HG03135 (cell line): ENCODE measurements around the gene GPATCH8.
"Not testable (repeated sequence)": the region's sequence is repeated elsewhere in the genome, so short reads cannot be mapped to it uniquely, and the experiment has no call there.

ENCODE experiments used
- ATAC-seq: cut with Tn5 transposase; IDR thresholded peaks from one replicate; pipeline ENCODE4 v1.9.1; 2021; ENCODE audit warnings: mild to moderate bottlenecking, moderate library complexity; ENCODE audit not compliant: unreplicated experiment

The GPATCH8 gene

DNA sequence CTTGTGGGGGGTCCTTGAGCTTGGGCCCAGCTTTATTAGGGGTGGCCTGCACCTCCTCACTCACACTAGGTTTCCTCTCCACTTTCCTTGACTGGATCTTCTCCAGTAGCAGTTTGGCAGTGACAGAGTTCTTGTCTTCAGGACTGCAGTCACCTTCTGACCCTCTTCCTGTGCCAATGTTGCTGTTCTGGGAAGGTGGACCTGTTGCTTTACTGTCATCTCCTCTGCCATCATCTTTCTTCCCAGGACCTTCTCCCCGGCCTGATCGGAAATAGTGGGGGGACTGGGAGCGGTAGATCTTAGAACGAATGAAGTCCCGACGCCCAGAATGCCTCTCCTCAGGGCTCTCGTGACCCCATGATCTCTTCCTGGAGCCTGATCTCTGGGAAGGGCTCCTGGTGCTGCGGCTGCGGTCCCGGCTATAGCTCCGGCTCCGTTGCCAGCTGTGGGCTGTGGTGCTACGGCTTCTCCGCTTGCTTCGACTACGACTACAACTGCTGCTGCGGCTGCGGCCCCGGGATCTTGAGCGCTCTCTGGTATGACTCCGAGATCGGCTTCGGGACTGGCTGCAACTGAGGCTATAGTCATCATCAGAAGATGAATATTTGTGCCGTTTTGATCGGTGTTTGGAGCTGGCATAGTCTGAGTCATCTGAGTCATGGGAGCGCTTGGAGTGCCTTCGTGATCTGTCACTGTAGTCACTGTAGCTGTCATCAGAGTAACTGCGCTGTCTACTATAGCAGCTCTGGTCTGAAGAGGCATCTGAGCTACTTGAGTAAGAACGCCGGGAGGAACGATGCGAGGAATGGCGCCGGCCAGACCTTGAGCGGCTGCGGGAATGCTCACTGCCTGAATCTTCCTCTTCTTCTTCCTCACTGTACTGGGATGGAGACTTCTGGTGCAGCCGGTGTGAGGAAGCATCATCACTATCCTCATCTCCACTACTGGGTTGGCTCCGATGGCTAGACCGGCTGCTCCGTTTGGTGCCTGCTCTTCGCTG lies 104.2 kb downstream of the GPATCH8 start:
- ATAC-seq: no peak

DNA sequence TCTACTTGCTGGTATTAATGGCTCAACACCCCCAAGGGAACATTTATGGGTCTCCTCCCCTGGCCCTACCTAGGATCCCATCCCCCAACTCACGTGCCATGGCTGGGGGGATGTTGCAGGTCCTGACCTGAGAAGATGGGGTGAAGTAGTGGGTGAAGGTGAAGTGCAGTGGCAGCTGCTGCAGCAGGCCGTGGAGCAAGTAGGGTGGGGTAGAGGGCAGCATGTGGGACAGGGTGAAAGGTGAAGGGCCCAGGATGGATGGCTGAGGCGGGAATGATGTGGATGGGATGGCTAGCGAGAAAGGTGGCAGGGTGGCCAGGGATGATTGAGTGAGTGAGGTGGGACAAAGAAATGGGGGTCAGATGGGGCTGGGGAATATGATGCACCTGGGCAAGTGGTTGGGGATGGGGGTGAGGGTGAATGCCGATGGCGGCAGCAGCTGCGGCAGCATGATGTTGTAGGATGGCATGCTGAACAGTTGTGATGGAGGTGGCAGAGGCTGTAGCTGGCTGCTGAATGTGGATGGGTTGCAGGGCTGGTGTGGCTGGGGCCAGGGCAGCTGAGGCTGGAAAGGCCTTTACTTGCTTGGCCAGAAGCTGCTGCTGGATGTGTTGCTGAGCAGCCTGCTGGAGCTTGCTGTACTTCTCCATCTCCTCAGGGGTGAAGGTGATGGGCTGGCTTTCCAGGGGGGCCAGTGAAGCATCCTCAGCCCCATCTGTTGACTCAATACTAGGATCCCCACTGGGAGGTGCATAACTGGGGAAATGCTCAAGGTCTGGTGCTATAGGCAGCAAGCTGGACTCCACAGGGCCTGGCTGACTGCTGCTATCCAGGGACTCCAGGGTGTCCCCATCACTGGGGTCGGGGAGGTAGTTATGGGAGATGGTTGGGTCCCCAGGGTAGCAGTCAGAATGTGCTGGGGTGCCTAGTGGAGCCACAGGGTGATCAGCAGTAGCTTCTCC lies 105.4 kb downstream of the GPATCH8 start:
- ATAC-seq: no peak

DNA sequence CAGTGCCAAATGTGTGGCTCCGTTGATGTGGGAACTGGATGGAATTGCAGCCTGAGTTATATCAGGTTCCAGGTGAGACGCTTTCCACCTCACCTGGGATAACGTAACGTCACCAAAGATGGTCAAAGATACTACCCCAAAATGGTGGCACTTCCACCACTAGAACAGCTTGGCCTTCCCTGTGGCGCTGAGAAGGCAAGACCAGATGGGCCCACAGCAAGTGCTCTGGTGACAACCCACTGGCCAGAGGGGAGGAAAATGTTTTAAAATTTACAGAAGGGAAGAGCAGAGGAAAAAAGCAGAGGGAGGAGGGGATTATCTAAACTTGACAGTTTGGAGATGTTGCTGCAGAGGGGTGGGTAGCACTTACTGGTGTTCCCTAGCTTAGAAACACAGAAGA lies 106.3 kb downstream of the GPATCH8 start:
- no peak for ATAC-seq

DNA sequence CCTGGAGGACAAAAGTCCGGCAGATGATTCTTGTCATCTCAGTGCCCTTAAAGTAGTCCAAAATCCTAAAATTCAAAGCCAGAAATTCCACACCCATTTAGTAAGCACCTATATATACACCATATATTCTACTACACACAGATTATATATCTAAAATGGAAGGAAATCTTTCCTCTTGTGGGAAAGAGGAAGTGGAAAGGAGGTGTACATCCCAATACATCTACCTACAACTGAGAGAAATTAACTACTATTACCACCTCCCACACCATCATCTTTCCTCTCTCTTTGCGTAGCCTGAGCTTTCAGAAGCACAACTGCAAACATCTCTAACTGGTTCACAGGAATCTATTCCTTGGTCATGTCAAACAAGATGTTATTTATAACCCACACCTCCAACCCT lies 108.4 kb downstream of the GPATCH8 start:
- ATAC-seq: no peak

DNA sequence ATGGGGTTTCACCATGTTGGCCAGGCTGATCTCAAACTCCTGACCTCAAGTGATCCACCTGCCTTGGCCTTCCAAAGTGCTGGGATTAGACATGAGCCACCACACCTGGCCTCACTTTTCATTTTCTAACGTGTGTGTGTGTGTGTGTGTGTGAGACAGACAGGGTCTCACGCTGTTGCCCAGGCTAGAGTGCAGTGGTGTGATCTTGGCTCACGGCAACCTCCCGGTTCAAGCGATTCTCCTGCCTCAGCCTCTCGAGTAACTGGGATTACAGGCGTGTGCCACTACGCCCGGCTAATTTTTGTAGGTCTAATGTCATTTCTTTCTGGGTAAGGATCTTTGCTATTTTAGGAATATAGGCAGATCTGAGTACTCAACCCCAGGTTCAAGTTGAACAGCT lies 109.1 kb downstream of the GPATCH8 start:
- ATAC-seq: not testable (repeated sequence)

- no peak for ATAC-seq
These were observed 112.8 kb downstream of the GPATCH8 start for GRCh38 chr17:44390250-44390870.

- no peak for ATAC-seq
These were observed 113.4 kb downstream of the GPATCH8 start for GRCh38 chr17:44389723-44390202.

- ATAC-seq: no peak
These were observed 113.9 kb downstream of the GPATCH8 start, which contains the start of gene ITGA2B for GRCh38 chr17:44389281-44389680. Gene ITGA2B (minus strand): TSS chr17:44389649. CDS start chr17:44389473, 176 bp downstream.

GRCh38 chr17:44387804-44388203 lies 115.4 kb downstream of the GPATCH8 start:
- no peak for ATAC-seq

- no peak for ATAC-seq
These were observed 117.1 kb downstream of the GPATCH8 start for GRCh38 chr17:44386182-44386525.

DNA sequence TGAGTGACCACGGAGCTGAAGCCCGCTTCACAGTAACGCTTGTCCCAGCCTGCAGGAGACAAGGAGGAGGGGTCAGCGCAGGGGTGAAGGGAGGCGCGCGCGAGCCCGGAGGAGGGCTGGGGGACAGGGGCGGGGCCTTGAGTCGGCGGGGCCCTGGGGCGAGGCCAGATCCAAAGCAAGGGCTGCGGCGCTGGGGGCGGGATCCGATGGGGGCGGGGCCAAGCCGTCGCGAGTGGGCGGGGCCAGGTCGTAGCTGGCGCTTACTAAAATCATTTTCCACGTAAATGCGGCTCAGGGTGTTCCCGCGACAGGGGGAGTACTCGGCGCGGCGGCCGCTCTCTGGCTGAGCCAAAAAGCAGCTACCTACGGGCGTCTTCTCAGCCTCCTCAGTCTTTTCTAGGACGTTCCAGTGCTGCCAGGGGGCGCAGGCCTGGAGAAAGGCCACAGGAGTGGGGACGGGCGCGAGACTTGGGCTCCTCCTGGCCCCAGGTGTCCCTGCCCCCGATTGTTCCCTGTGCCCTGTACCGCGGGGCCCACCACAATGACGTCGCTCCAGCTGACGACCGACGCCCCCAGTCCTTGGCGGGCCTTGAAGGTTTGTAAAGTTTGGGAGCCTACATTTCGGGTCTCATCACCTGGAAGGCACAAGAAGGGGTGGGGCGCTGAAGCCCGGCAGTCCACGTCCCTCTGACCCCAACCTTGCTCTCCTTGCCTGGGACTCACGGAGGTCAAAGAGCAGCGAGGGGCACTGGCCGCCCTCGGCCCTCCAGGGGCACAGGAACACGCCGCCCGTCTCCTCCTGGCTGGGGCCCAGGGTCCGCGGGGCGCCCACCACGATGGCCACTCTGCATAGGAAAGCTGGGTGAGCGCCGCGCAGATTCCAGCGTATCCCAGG lies 117.7 kb downstream of the GPATCH8 start:
- ATAC-seq: no peak

GRCh38 chr17:44384823-44385286 lies 118.4 kb downstream of the GPATCH8 start:
- no peak for ATAC-seq

- no peak for ATAC-seq
These were observed 118.9 kb downstream of the GPATCH8 start for GRCh38 chr17:44384281-44384822.

GRCh38 chr17:44383861-44384260 lies 119.3 kb downstream of the GPATCH8 start:
- ATAC-seq: no peak

- ATAC-seq: no peak
These were observed 119.8 kb downstream of the GPATCH8 start for GRCh38 chr17:44383363-44383762.

- ATAC-seq: no peak
These were observed 120.3 kb downstream of the GPATCH8 start for GRCh38 chr17:44382917-44383316.

- ATAC-seq: no peak
These were observed 121.3 kb downstream of the GPATCH8 start for GRCh38 chr17:44381810-44382305.

DNA sequence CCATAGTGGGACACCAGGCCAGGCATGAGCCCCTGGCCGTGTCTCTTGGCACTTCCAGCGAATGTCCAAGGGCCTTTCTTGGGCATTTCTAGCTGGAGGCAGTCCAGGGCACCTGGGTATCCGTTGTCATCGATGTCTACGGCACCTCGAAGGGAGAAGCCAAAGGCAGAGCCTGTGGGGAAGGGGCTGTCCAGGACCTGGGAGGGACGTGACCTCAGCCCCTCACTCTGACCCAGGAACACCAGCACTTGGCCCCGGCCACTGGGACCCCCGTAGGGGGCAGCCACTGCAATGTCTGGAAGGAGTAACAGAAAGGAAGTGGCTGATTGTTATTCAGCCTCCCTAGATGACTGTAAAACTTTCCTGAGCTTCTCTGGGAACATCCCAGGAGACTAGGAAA lies 122.4 kb downstream of the GPATCH8 start:
- no peak for ATAC-seq

DNA sequence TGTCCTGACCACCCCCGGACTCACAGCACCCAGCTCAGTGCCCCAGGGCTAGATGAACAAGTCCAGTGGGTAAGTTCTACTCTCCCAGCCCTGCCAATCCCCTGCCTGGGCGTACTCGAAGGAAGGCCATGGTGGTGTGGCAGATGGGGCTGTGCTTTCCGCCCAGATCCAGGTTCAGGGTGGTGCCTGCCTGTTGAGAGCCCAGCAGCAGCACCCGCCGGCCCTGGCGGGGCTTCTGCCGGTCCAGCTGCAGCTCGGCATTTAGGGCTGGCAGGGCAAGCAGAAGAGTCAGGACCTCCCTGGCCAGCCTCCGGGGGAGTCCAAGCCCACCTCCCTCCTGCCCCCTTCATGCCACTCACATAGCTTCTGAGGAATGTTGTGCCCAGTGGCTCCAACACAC lies 123.3 kb downstream of the GPATCH8 start:
- ATAC-seq: no peak
